Sigmoid colon (tissue), 4 donors: ENCODE measurements around the gene MARCHF11.

Experiments used
- EP300 ChIP-seq, 4 donors: sonication (generic); formaldehyde crosslinking; IDR thresholded peaks; one replicate each; pipeline ENCODE4 v1.6.1; 2017; ENCODE audit warnings: antibody characterized with exemption in 4 of 4
- POLR2A ChIP-seq, 2 donors: fragments of 450-650 bp; IDR thresholded peaks; one replicate each; pipeline ENCODE4 v1.6.1; 2016; ENCODE audit warnings: antibody characterized with exemption in 2 of 2, mild to moderate bottlenecking in 2 of 2, moderate library complexity in 2 of 2
- POLR2AphosphoS5 ChIP-seq, 4 donors: sonication (generic); formaldehyde crosslinking; IDR thresholded peaks; one replicate each; pipeline ENCODE4 v1.6.1; 2017; ENCODE audit warnings: antibody characterized with exemption in 4 of 4
- TF ChIP-seq, protein P1 (sequence below), 4 experiments: fragments of 450-650 bp in 3 of 4; fragments of 200-600 bp in 1 of 4; IDR thresholded peaks; one replicate each; pipeline ENCODE4 v1.5.1; 2016 to 2019; ENCODE audit warnings: antibody characterized with exemption in 4 of 4, mild to moderate bottlenecking in 3 of 4, moderate library complexity in 2 of 4

DNA sequence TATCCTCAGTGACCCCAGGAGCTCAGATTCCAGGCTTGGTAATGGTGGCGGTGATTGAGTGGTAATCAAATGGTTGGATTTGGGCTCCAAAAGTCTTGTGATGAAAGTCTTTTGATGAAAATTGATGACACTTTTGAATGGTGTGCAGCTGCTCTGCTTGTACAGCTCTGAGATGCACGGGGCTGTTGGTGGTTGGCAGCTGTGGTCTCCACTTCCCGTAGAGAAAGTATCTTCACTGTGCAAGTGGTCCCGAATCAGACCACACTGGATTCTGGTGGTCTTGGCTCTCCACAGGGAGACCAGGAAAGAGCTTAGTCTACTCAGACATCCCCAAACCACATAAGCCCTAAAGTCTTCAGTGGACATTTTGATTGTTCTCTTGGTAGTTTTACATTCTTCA, 96.6 kb downstream of the MARCHF11 start:
- TF ChIP-seq POLR2A (IDR thresholded peaks at IDR 0.05) (no peak), POLR2AphosphoS5 (IDR thresholded peaks at IDR 0.05) (no peak), EP300 (IDR thresholded peaks at IDR 0.05) (no peak)
- TF ChIP-seq, protein P1, sequence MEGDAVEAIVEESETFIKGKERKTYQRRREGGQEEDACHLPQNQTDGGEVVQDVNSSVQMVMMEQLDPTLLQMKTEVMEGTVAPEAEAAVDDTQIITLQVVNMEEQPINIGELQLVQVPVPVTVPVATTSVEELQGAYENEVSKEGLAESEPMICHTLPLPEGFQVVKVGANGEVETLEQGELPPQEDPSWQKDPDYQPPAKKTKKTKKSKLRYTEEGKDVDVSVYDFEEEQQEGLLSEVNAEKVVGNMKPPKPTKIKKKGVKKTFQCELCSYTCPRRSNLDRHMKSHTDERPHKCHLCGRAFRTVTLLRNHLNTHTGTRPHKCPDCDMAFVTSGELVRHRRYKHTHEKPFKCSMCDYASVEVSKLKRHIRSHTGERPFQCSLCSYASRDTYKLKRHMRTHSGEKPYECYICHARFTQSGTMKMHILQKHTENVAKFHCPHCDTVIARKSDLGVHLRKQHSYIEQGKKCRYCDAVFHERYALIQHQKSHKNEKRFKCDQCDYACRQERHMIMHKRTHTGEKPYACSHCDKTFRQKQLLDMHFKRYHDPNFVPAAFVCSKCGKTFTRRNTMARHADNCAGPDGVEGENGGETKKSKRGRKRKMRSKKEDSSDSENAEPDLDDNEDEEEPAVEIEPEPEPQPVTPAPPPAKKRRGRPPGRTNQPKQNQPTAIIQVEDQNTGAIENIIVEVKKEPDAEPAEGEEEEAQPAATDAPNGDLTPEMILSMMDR (IDR thresholded peaks at IDR 0.05) = no peak
